ENCODE data around the gene OARD1. TPM values are rescaled to one million over a fixed set of nuclear protein-coding genes. Genes with fewer than 3 reads are reported as not detected.

The OARD1 gene
- total and polyA plus RNA-seq, 10 of the 15 experiments (the other 5 are each of a cell fraction or from before 2014, with no cell fraction given), result 19.0 to 63.5 (median 43.6) TPM

GRCh38 chr6:41058783-41059181 is 13.4 kb downstream of the OARD1 start:
- SMC1A ChIA-PET (ENCODE audit: uncharacterized antibody, unreplicated experiment), result interaction anchor here (1.9 kb wide), 1 partner anchor 11 kb away, joined by 5 read pairs; no protein-coding TSS in a partner anchor
- H3K4me3 ChIP-seq, result no peak overlapping the region
- no peak overlapping the region for H2AFZ ChIP-seq (ENCODE audit: control insufficient read depth, low read depth, low read length)
- intact Hi-C loops (cut with micrococcal nuclease; ENCODE audit: unreplicated experiment) (no loop called here), in situ Hi-C loops (cut with MboI) (no loop called here)
- FAIRE-seq (no peak), ATAC-seq (no peak), DNase-seq (ENCODE audit: low read depth, low spot score) (no peak)
- no peaks in the 10 kb centered on the region for H3K27me3 ChIP-seq (replicated peaks in 1 of 2; ENCODE audit: control insufficient read depth in 2 of 2, insufficient read depth in 2 of 2, low read length in 1 of 2)
- H3K4me2 ChIP-seq (ENCODE audit: control insufficient read depth, insufficient read depth), result no peak overlapping the region
- TF ChIP-seq FOXM1 (IDR thresholded peaks at IDR 0.05; ENCODE audit: low read depth, low read length) (no peak), POLR2A (IDR thresholded peaks at IDR 0.05; ENCODE audit: low read depth, low read length) (no peak), EZH2 (IDR thresholded peaks at IDR 0.05; ENCODE audit: borderline replicate concordance, control insufficient read depth, low read depth, low read length) (no peak), ZBTB40 (IDR thresholded peaks at IDR 0.05; ENCODE audit: borderline replicate concordance) (no peak)
- no peak overlapping the region for H3K9ac ChIP-seq (ENCODE audit: control insufficient read depth, insufficient read depth, low read length)
- CTCF ChIA-PET, result interaction anchor here (0.7 to 1.6 kb wide), 5 partner anchors 11 to 124 kb away, joined by 3 to 7 read pairs (median 3); partner anchors contain the start of gene UNC5CL
- no peaks in the 10 kb centered on the region; a peak in 2 of 4 replicates for H3K36me3 ChIP-seq (ENCODE audit: control insufficient read depth in 2 of 2, insufficient read depth in 2 of 2, low read length in 1 of 2)
- no peaks in the 10 kb centered on the region for H3K4me1 ChIP-seq (ENCODE audit: control insufficient read depth, insufficient read depth, low read length)
- H4K20me1 ChIP-seq (ENCODE audit: control insufficient read depth, insufficient read depth), result no peaks in the 10 kb centered on the region
- RAD21 ChIA-PET (ENCODE audit: unreplicated experiment), result interaction anchor here (1.4 kb wide), 1 partner anchor 124 kb away, joined by 6 read pairs; no protein-coding TSS in a partner anchor
- POLR2A ChIA-PET, result interaction anchor here (0.6 kb wide), 1 partner anchor 275 kb away, joined by 5 read pairs; no protein-coding TSS in a partner anchor
- BruUV-seq (replicated peaks), result no TSS peak
- H3K9me3 ChIP-seq (replicated peaks; ENCODE audit: control insufficient read depth, insufficient read depth, low read length), result no peaks in the 10 kb centered on the region
- H3K79me2 ChIP-seq (ENCODE audit: control insufficient read depth, insufficient read depth, low read length), result no peaks in the 10 kb centered on the region
- H3K27ac ChIP-seq (ENCODE audit: control insufficient read depth, insufficient read depth), result no peak overlapping the region
- 70% methylated on average over 2 of the region's 2 CpGs for WGBS (ENCODE audit: insufficient coverage, insufficient replicate concordance, low lambda C conversion rate, missing lambda C conversion rate)

Data from GM12878 (cell line).